Measurements from ENCODE around the gene KCNF1. TPM values are rescaled to one million over a fixed set of nuclear protein-coding genes. Genes with fewer than 3 reads are reported as not detected.

The KCNF1 gene
- total RNA-seq, 2 donors from 2014 or later: not detected

DNA sequence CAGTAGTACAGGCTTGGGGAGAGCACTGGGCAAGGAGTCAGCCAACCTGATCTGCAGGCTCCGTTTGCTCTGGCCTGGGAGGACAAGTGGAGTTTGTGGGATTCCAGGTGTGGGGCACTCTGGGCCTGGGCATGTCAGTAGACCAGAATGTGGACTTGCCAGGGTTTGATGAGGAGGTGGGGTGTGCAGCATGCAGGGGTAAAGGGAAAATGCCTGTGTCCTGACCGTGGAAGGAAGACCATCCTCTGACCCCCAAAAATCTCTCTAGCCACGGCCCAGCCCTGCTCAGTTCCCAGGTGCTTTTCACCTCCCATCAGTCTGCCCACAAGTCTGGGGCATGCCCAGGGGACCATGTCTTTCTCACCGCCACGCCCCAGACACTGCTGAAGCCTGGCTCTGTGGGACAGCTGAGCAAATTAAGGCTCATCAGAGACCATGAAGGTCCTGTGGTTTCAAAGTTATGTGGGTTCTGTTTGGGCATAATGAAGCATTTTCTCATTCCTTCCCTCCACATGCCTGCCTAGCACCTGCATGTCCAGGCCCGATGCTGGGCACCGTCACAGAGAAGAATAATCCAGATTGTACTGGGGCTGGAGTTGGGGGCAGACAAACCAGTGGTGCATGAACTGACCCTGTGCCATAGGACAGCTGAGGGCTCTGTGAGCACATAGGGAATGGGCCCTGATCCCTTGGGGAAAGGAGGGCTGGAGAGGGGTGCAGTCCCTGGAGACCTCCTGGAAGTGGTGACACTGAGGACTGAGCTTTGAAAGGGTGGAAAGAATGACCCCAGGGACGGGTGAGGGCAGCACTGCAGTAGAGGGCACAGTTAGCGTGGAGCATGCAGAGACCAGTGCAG is 6.5 kb upstream of the KCNF1 start:
- Histone ChIP-seq H3K4me1 (ENCODE audit: control insufficient read depth in 1 of 2, low read depth in 2 of 2) (no peaks in the 10 kb centered on the region), H3K4me3 (no peak overlapping the region), H3K27ac (no peak overlapping the region), H3K27me3 (replicated peaks; ENCODE audit: insufficient read depth) (no peaks in the 10 kb centered on the region), H3K9me3 (no peaks in the 10 kb centered on the region), H3K36me3 (no peaks in the 10 kb centered on the region)
- ATAC-seq (ENCODE audit: insufficient number of reproducible peaks, low FRiP score, low read depth) (no peak), DNase-seq (ENCODE audit: low spot score) (no peak)
- TF ChIP-seq CTCF (IDR thresholded peaks at IDR 0.05): no peak

- DNase-seq (ENCODE audit: low spot score): no peak
- H3K36me3 ChIP-seq: no peaks in the 10 kb centered on the region
- no peak overlapping the region for H3K27ac ChIP-seq
- H3K4me1 ChIP-seq (ENCODE audit: control insufficient read depth in 1 of 2, low read depth in 2 of 2): no peaks in the 10 kb centered on the region
- no peaks in the 10 kb centered on the region for H3K27me3 ChIP-seq (replicated peaks; ENCODE audit: insufficient read depth)
- no peak overlapping the region for H3K4me3 ChIP-seq
- no peak for ATAC-seq (ENCODE audit: insufficient number of reproducible peaks, low FRiP score, low read depth)
- TF ChIP-seq CTCF (IDR thresholded peaks at IDR 0.05): no peak
- no peaks in the 10 kb centered on the region for H3K9me3 ChIP-seq
These were observed 5.9 kb upstream of the KCNF1 start for GRCh38 chr2:10905862-10906143.

DNA sequence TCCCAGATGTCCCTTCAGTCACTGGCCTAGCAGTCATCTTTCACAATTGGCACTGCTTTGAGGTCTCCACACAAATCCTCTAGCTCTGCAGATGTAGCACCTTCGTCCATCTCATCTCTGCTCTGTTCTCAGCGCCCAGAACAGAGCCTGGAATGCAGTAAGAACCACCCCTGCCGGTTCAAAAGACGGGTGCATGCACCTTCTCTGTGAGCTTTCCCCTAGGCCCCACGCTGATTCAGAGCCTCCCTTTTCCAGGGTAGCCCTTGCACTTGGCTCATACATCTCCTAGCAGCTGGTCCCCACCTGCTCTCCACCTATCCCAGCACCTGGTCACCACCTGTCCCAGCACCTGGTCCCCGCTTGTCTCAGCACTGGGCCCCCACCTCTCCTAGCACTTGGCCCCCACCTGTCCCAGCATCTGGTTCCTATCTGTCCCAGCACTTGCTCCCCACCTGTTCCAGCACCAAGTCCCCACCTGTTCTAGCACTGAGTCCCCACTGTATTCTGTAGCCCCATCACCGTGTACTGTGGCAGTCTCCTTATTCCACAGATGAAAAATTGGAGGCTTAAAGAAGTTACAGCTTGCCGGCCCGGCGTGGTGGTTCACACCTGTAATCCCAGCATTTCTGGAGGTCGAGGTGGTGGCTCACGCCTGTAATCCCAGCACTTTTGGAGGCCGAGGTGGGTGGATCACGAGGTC is 4.7 kb upstream of the KCNF1 start:
- no peak for ATAC-seq (ENCODE audit: insufficient number of reproducible peaks, low FRiP score, low read depth)
- no peak overlapping the region for H3K27ac ChIP-seq
- no peak for TF ChIP-seq CTCF (IDR thresholded peaks at IDR 0.05)

DNA sequence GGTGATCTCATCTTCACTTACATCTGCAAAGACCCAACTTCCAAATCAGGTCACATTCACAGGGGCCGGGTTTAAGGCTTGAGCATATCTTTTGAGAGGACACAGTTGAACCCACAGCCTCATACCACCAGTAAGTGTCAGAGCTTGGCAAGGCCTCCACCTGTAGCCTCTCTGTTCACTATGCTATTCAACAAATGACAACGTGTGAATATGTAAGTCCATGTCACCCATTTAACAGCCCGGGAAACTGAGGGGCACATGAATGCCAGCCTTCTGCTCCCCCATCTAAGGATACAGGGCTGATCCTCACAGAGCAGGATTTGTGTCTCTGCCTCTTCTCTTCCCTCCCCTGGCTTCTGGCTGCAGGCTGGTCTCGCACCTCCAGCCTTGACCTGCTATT is 3.5 kb upstream of the KCNF1 start:
- no peaks in the 10 kb centered on the region for H3K27me3 ChIP-seq (replicated peaks; ENCODE audit: insufficient read depth)
- ATAC-seq (ENCODE audit: insufficient number of reproducible peaks, low FRiP score, low read depth): no peak

More for the DNA sequence above, 4.7 kb upstream of the KCNF1 start:
- H3K27me3 ChIP-seq (replicated peaks; ENCODE audit: insufficient read depth): no peaks in the 10 kb centered on the region
- H3K4me1 ChIP-seq (ENCODE audit: control insufficient read depth in 1 of 2, low read depth in 2 of 2): peaks cover 0 to 5% of the 10 kb centered on the region in 2 donors
- H3K36me3 ChIP-seq: no peaks in the 10 kb centered on the region
- DNase-seq (ENCODE audit: low spot score): no peak
- H3K4me3 ChIP-seq: no peak overlapping the region
- H3K9me3 ChIP-seq: no peaks in the 10 kb centered on the region

More for the DNA sequence above, 3.5 kb upstream of the KCNF1 start:
- Histone ChIP-seq H3K4me1 (ENCODE audit: control insufficient read depth in 1 of 2, low read depth in 2 of 2) (peaks cover 0 to 5% of the 10 kb centered on the region in 2 donors), H3K9me3 (no peaks in the 10 kb centered on the region), H3K27ac (no peak overlapping the region), H3K36me3 (no peaks in the 10 kb centered on the region), H3K4me3 (no peak overlapping the region)
- no peak for DNase-seq (ENCODE audit: low spot score)
- TF ChIP-seq CTCF (IDR thresholded peaks at IDR 0.05): no peak

All from thoracic aorta (tissue), 2 donors.